Esophagus squamous epithelium (tissue), 4 donors: ENCODE results near the gene DUS2.

Experiments
- CTCF ChIP-seq, 6 experiments: fragments of 450-650 bp in 4 of 6; fragments of 200-600 bp in 2 of 6; sonication (generic) in 2 of 6; IDR thresholded peaks; one replicate each; pipeline ENCODE4 v1.5.1; 2016 to 2019; ENCODE audit warnings: antibody characterized with exemption in 6 of 6, mild to moderate bottlenecking in 4 of 6, moderate library complexity in 4 of 6
- POLR2A ChIP-seq, 4 donors: fragments of 450-650 bp; IDR thresholded peaks; one replicate each; pipeline ENCODE4 v1.6.1; 2017; ENCODE audit warnings: antibody characterized with exemption in 4 of 4, mild to moderate bottlenecking in 4 of 4, moderate library complexity in 3 of 4

GRCh38 chr16:68047987-68048386 is 24.9 kb downstream of the DUS2 start:
- TF ChIP-seq CTCF (IDR thresholded peaks at IDR 0.05) (no peak), POLR2A (IDR thresholded peaks at IDR 0.05) (no peak)
